Choroid plexus epithelial cell (primary cell): Measurements from ENCODE around the gene INPP4B.
"Not testable (repeated sequence)": the region's sequence is repeated elsewhere in the genome, so short reads cannot be mapped to it uniquely, and the experiment has no call there.

ENCODE experiments used
- DNase-seq: peaks from one replicate; pipeline ENCODE4 v3.0.0-alpha.2; 2010; ENCODE audit warnings: low read depth
- H3K4me3 ChIP-seq: 2 replicates; pipeline ENCODE4 v1.5.1; 2011; ENCODE audit warnings: low read depth, mild to moderate bottlenecking, control low read depth, low read length, moderate library complexity
- CTCF ChIP-seq: conservative IDR thresholded peaks from 2 replicates; pipeline ENCODE4 v1.5.1; 2011; ENCODE audit warnings: low read depth, mild to moderate bottlenecking, control low read depth, inconsistent platforms, low read length, moderate library complexity

Gene INPP4B

GRCh38 chr4:142091085-142091513 is 755.0 kb downstream of the INPP4B start:
- no peak overlapping the region for H3K4me3 ChIP-seq
- TF ChIP-seq CTCF = no peak
- peak; percentile 83 for DNase-seq

GRCh38 chr4:142088906-142089305 is 757.2 kb downstream of the INPP4B start:
- no peak overlapping the region for H3K4me3 ChIP-seq
- DNase-seq = peak; percentile 29
- no peak for TF ChIP-seq CTCF

GRCh38 chr4:142085513-142086292 is 760.4 kb downstream of the INPP4B start:
- no peak for DNase-seq
- no peak overlapping the region for H3K4me3 ChIP-seq
- no peak for TF ChIP-seq CTCF

- no peak overlapping the region for H3K4me3 ChIP-seq
- no peak for DNase-seq
- TF ChIP-seq CTCF = no peak
Observed at GRCh38 chr4:142083264-142083663, 762.8 kb downstream of the INPP4B start.

GRCh38 chr4:142081025-142081424 is 765.1 kb downstream of the INPP4B start:
- TF ChIP-seq CTCF = no peak
- peak; percentile 14 for DNase-seq
- H3K4me3 ChIP-seq = no peak overlapping the region

GRCh38 chr4:142079959-142080358 is 766.1 kb downstream of the INPP4B start:
- no peak overlapping the region for H3K4me3 ChIP-seq
- no peak for TF ChIP-seq CTCF
- DNase-seq = no peak

GRCh38 chr4:142077048-142077447 is 769.1 kb downstream of the INPP4B start:
- TF ChIP-seq CTCF = no peak
- DNase-seq = no peak
- no peak overlapping the region for H3K4me3 ChIP-seq

GRCh38 chr4:142068304-142068703 is 777.8 kb downstream of the INPP4B start:
- not testable (repeated sequence) for DNase-seq, H3K4me3 ChIP-seq

- not testable (repeated sequence) for DNase-seq, H3K4me3 ChIP-seq
Observed at GRCh38 chr4:142066562-142066961, 779.5 kb downstream of the INPP4B start.
